HG02885 (cell line): ENCODE data around the gene WDR53.
A peak's percentile ranks its signal among the peaks of the same experiment; 100 is the strongest.
"Not testable (repeated sequence)": the region's sequence is repeated elsewhere in the genome, so short reads cannot be mapped to it uniquely, and the experiment has no call there.

Source experiments
- ATAC-seq: cut with Tn5 transposase; IDR thresholded peaks from one replicate; pipeline ENCODE4 v1.9.1; 2021; ENCODE audit warnings: mild to moderate bottlenecking; ENCODE audit not compliant: unreplicated experiment, poor library complexity

Gene WDR53

DNA sequence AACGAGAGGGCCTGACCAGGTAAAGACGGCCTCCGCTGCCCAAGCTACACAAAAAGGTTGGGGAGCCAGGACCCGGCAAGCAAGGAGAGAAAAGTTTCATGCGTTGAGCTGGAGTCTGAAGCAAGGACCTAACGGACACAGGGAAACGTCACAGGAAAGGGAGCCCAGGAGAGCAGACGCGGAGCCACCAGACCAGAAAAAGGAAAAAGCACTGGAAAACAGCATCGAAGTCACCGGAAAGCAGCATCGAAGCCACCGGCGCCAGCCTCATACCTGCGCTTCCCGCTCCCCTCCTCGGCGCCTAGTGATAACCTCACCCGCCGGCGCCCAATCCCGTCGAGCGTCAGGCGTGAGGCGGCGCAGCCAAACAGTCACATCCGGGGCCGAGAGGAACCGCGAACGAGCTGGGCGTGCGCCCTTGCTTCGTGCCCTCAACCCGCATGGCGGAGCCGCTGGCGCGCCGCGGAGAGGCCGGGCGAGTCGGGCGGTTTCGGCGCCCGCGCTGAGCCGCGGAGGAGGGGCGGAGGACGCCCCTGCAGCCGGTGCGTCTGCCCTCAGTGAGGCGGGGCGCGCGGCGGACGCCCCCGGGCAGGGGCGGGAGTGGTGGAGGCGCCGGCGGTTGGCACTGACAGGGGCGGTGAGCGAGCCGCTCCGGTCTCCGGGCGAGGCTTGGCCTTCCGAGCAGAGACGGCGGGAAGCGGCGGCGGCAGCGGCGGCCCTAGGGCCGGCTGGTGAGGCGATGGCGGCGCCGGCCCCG lies at the start of gene WDR53, which contains the start of gene FBXO45:
TSS of gene WDR53 (minus strand) at position 309 of the 757 bp plus-strand sequence. CDS start 7,079 bp downstream, outside the sequence.
TSS of gene FBXO45 (plus strand) at position 415 of the 757 bp plus-strand sequence. CDS start at position 740, 325 bp downstream.
- ATAC-seq: peak; percentile 94

DNA sequence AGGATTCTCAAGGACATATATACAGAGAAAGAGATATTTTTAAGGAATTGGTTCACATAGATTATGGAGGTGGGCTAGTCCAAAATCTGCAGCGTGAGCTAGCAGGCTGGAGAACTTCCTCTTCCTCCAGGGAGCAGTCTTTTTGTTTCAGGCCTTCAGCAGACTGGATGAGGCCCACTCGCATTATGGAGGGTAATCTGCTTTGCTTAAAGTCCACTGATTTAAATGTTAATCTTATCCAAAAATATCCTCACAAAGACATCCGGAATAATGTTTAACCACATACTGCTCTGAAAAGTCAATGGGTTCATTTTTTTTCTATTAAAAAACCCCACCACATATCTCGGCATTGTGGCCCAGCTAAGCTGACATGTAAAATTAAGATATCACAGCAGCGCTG lies 48.9 kb upstream of the WDR53 start:
- no peak for ATAC-seq

DNA sequence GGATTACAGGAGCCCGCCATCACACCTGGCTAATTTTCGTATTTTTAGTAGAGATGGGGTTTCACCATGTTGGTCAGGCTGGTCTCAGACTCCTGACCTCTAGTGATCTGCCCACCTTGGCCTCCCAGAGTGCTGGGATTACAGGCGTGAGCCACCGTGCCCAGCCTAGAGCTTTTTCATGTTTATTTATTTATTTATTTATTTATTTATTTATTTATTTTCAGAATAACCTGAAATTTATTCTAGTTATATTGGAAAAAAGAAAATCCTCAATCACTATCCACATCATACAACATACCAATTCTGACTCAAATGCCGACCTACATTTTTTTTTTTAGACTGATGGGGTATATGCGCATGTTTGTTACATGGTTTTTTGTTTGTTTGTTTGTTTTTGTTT lies 46.9 kb upstream of the WDR53 start:
- not testable (repeated sequence) for ATAC-seq

DNA sequence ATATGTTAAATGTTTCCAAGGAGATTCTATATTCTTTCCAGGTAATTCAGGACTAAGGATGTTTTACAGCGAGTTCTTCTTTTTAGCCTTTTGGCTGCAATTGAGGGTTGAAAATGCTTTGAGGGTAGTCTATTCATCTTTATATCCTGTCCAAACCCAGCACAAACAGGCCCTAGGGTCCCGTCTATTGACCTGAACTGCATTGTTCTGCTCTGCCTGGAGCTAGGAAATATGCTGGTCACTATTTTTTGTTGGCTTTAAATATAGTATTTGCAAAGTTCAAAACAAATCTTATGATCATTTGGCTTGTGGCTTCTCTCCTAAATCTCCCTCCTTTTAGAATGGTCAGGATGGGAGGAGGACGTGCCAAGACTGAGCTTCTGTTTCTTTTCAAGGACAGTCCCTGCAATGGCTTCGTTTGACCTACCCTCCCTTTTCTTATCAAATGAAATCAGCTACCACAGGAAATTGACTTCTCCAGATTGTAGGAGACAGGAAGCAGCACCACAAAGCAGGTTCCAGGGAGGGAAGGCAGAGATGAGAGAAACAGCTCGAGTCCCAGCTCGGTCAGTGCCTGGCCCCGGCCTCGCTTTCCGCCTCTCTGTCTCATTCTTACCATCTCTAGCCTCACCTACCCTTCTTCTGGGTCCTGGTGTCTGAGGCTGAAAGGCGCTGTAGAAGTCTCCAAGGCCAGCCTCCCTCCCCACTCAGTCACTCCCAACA lies 43.6 kb upstream of the WDR53 start:
- ATAC-seq: no peak

DNA sequence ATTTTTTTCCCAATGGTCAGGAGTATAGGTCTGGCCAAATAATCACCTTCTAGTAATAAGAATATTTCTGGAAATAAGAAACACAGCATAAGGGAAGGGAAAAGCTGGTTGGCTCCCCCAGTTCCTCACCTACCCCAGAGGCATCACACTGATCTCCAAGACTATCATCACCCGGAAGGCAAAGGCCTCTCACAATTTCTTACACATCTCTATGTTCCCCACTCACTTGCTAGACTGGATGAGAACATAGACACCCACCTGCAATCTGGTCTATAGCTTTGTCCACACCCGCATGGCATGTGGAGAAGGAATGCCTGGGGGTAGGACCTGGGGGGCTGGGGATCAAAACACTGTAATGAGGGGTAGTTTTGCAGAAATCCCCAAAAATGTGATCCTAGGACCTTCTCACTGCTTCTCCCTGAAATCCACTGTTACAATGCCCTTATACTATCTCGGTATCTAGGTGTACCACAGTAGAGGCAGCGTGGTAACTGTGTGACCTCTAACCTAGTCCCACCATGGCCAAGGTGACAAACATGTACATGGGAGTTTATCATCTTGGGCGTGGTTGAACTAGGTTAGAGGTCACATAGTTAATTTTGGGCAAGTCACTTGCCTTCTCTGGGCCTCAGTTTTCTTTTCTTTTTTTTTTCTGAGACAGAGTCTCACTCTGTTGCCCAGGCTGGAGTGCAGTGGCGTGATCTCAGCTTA lies 41.6 kb upstream of the WDR53 start:
- ATAC-seq: no peak

DNA sequence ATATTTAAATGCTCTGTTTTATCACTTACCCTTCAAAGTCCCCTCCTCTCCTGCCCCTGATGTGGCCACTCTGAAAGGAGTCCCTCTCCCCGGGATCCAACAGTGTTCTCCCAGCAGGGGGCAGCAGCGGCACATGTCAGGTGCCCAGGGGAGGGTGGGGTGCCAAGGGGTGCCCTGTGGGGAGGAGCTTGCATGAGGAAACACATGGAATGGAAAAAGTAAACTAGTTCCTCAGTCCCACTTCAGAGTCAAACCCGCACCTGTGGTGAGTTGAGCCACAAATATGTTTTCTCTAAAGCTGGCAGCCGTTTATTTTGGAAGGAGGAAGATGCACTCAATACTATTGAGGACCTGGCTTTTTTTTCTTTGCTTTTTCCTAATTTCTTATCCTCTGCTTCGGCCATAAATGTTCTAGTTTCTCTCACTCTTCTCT lies 41.0 kb upstream of the WDR53 start:
- ATAC-seq: peak; percentile 91

DNA sequence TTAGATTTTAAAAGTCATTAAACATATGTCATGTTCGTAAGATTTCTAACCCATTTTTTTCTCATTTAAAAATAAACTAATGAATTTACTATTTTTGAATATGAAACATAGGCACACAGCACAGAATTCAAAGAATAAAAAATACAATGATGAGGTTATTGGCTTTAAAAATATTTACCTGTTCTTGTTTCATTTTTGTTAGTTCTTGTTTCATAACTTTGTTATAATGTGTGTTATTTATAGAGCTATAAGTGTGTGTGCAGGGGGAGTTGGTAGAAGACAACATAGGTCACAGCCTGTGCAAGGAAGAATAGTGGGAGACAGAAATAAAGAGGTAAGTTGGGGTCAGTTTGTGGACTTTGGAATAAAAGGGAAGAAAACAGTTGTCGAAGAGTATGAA lies 40.3 kb upstream of the WDR53 start:
- ATAC-seq: no peak

DNA sequence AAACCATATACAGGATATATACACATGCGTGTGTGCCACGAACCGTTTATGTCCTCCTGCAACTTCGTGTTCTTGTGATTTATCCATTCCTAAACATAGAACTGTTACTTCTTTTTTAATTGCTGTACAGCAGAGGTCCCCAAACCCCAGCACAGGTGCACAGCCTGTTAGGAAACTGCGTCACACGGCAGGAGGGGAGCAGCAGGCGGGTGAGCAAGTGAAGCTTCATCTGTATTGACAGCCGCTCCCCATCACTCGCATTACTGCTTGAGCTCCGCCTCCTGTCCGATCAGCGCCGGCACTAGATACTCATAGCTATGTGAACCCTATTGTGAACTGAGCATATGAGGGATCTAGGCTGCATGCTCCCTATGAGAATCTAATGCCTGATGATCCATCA lies 36.2 kb upstream of the WDR53 start:
- ATAC-seq: no peak

DNA sequence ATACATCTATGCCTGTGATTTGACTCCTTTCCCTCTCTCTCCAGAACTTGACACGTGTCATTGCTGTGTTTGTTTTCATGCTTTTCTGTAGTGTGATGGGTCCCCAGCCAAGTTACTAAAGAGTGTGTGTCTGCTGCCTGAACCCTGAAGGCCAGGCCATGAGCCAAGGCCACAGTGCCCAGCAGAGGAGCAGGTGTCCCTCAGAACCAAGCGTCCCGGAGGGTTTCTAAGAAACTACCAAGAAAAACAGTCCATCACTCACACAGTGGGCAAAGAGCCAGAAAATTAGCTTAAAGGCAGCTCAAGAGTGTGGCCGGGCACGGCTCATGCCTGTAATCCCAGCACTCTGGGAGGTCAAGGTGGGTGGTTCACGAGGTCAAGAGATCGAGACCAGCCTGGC lies 35.3 kb upstream of the WDR53 start:
- no peak for ATAC-seq

DNA sequence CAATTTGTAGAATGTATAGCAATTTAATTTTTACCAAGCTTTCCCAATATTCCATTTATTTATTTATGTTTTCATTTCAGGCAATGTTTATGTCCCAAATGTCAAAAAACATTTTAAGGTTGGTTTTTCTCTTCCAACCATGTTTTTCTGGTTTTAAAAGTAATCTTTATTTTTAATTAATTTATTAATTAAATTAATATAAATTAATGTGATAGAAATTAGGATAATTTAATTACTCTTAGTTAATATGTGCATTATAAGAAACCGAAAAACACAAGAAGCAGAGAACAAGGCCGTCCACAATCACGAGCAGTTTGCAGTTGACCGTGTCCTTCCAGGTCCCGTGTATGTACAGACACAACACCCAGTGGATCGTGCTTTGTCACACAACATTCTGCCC lies 34.3 kb upstream of the WDR53 start:
- ATAC-seq: no peak

DNA sequence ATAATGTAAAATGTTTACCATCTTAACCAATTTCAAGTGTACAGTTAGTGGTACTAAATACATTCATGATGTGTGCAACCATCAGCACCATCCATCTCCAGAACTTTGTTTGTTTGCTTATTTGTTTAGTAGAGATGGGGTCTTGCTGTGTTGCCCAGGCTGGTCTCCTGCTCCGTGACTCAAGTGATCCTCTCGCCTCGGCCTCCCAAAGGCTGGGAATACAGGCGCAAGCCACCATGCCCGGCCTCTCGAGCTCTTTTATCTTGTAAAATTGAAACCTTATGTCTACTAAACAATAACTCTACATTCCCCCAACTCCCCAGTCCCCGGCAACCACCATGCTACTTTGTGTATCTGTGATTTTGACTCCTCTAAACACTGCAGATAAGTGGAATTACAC lies 32.0 kb upstream of the WDR53 start:
- ATAC-seq: no peak

DNA sequence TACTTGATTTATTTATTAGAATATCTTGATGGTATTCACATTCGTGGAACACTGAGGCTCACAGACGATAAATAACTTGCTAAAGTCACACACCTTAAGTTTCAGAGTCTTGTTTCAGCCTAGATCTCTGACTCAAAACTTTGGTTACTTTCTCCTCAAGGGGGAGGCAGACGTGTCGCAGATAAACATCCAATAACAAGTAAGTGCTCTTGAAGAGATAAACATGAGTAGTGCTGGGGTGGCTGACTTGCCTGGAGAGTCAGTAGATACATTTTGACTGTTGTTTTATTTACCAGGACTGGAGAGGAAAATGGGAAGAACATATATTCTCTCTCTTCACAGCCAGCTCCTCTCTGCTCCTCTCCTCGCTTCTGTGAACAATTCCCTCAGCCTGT lies 31.4 kb upstream of the WDR53 start:
- ATAC-seq: no peak

DNA sequence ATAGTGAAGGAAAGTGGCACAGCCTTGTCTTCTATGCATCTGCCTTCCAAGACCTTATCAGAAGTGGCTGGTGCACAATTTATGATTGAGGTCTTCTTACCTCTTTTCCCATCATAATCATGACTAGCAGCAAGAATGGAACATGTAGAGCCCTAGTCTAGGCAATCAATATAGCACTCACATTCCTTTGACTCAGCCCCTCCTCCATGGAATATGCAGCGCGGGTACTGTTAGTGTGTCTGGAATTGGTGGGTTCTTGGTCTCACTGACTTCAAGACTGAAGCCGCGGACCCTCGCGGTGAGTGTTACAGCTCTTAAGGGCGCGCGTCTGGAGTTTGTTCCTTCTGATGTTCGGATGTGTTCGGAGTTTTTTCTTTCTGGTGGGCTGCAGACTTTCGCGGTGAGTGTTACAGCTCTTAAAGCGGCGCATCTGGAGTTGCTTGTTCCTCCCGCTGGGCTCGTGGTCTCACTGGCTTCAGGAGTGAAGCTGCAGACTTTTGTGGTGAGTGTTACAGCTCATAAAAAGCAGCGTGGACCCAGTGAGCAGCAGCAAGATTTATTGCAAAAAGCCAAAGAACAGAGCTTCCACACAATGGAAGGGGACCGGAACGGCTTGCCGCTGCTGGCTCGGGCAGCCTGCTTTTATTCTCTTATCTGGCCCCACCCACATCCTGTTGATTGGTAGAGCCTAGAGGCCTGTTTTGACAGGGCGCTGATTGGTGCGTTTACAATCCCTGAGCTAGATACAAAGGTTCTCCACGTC lies 29.8 kb upstream of the WDR53 start:
- not testable (repeated sequence) for ATAC-seq

DNA sequence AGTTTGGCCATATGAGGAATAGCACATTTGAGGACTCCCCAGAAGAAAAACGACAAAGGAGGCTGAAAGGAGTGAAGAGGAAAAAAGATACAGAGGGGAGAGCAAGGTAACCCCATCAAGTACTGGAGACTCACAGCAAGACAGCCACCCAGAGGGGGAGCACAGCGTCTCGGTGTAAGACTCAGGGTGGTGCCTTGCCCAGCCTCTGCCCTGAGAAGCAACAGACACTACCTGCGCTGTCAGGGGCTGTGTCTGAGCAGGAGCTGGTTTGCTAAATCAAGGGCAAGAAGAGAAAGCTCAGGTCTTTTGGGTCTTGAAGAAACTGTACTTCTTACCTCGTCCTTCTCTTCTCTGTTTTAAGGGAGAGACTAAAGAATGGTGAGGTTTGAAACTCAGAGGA lies 28.0 kb upstream of the WDR53 start:
- no peak for ATAC-seq

DNA sequence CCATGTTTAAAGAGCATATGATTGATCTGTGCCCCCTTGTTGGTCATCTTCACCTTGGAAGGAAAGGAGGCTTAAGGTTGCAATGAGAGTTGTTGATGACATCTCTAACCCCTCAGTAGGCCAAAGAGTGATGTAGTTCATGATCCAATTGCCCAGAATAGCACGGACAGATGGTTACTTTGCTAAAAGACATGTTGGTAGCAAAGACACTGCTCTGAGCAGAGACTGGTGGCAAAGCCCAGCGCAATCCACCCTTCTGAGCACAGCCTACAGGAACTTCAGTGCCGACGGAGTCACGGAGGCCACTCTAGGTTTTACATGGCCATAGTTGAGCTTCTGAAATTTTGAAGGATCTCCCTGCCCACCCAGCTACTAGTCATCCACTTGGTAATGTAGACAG lies 21.9 kb upstream of the WDR53 start:
- no peak for ATAC-seq

DNA sequence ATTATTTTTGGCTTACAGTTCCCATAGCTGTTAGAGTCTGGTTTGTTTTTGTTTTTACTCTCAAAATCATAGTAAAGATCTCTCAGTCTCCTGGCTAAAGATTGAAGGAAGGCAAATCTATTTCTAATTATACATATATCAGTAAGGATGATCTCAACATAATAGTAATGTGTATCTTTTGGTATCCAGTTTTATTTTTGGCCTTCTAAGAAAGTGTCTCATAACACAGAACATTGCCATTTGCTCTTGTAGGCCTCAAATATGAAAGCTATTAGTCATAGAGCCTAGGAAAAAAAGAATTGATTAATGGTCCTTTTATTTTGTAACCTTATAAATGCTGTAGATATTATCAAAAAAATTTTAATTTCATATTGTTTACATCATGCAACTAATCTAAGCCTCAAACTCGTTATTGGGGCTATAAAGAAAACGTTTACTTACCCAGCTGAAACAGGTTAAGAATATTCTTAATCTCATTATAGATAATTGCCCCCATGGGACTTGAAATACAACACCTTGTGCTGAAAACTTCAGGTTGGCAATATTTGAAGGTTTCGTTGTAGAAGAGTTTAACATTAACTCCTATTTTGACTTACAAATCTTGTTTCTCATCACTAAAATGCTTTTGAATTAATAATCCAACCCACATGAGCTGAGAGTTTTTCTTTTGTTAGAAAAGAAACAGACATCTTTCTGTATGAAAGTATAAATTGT lies 16.8 kb upstream of the WDR53 start:
- ATAC-seq: no peak

DNA sequence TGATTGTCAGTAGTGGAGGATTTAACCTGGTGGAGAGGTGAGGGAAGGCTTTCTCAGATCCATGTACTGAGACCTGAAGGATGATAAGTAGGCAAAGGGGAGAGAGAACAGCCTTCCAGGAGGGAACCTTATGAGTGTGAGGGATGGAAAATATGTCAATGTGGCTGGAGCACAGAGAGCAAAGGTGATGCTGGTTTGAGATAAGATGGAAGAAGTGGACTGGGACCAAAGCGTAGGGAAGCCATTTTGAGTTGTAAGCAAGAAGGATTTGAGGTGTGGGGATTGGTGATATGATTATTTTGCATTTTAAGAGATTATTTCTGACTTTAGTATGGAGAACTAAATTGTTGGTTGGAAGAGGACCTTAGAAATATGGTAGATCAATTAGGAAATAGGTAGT lies 4.0 kb upstream of the WDR53 start:
- no peak for ATAC-seq

DNA sequence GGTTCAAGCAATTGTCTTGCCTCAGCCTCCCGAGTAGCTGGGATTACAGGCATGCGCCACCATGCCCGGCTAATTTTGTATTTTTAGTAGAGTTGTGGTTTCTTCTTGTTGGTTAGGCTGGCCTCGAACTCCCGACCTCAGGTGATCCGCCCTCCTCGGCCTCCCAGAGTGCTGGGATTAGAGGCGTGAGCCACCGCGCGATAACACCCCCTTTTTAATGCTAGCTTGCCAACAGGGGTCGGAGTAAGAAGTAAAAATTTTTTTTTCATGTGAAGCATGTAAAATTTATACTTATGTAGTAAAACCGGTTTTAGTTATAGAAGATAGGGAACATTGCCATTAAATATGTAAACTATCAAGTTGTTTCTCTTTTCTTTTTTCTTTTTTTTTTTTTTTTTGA lies 2.0 kb upstream of the WDR53 start:
- ATAC-seq: not testable (repeated sequence)

DNA sequence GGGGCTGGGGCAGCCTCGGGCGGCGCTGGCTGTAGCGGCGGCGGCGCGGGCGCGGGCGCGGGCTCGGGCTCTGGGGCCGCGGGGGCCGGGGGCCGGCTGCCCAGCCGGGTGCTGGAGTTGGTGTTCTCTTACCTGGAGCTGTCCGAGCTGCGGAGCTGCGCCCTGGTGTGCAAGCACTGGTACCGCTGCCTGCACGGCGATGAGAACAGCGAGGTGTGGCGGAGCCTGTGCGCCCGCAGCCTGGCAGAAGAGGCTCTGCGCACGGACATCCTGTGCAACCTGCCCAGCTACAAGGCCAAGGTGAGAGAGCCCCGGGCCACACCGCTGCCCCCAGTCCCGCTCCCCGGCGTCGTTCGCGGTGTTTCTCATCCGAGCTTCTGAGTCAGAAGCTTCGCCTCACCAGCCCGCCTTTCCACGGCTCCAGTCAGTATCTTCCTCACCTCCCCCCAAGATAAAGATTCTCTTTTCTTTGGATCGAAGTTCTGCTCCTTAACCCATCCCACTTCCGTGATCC lies 706 bp upstream of the WDR53 start:
- peak; percentile 35 for ATAC-seq
